Suprapubic skin (tissue), 4 donors: ENCODE data around the gene P4HB. TPM values are rescaled to one million over a fixed set of nuclear protein-coding genes. Genes with fewer than 3 reads are reported as not detected.

ENCODE experiments used
- DNase-seq, 2 donors: peaks; one replicate each; pipeline ENCODE4 v3.0.0-alpha.2; 2019; ENCODE audit warnings: low spot score in 2 of 2
- H3K27ac ChIP-seq: fragments of 200-600 bp; sonication (generic); one replicate; pipeline ENCODE4 v1.5.1; 2019
- H3K27me3 ChIP-seq: fragments of 200-600 bp; sonication (generic); one replicate; pipeline ENCODE4 v1.5.1; 2019
- H3K36me3 ChIP-seq: fragments of 200-600 bp; sonication (generic); one replicate; pipeline ENCODE4 v1.5.1; 2019
- H3K4me1 ChIP-seq: fragments of 200-600 bp; sonication (generic); one replicate; pipeline ENCODE4 v1.5.1; 2019
- H3K4me3 ChIP-seq: fragments of 200-600 bp; sonication (generic); one replicate; pipeline ENCODE4 v1.5.1; 2019; ENCODE audit warnings: mild to moderate bottlenecking
- H3K9me3 ChIP-seq: fragments of 200-600 bp; sonication (generic); one replicate; pipeline ENCODE4 v1.5.1; 2019
- EP300 ChIP-seq: sonication (generic); formaldehyde crosslinking; IDR thresholded peaks from one replicate; pipeline ENCODE4 v1.6.1; 2017; ENCODE audit warnings: antibody characterized with exemption
- POLR2A ChIP-seq, 2 donors: fragments of 450-650 bp; IDR thresholded peaks; one replicate each; pipeline ENCODE4 v1.6.1; 2017; ENCODE audit warnings: antibody characterized with exemption in 2 of 2, mild to moderate bottlenecking in 2 of 2, moderate library complexity in 2 of 2
- POLR2AphosphoS5 ChIP-seq, 3 donors: sonication (generic); formaldehyde crosslinking; IDR thresholded peaks; one replicate each; pipeline ENCODE4 v1.6.1; 2017; ENCODE audit warnings: antibody characterized with exemption in 3 of 3
- WGBS: methylation state at CpG from one replicate; pipeline ENCODE4 v1.1.5; 2018; 5-methylcytosine and 5-hydroxymethylcytosine counted together
- total RNA-seq, 4 donors: library from RNA; depleted of rRNA; stranded (reverse); fragments of >200 nt; gene quantifications; one replicate each; pipeline ENCODE4 v1.1.0, GENCODE V29; 2016
- TF ChIP-seq, protein P1 (sequence below), 2 donors: fragments of 200-600 bp in 1 of 2; fragments of 450-650 bp in 1 of 2; sonication (generic) in 1 of 2; IDR thresholded peaks; one replicate each; pipeline ENCODE4 v1.5.1; 2016 to 2019; ENCODE audit warnings: antibody characterized with exemption in 2 of 2, mild to moderate bottlenecking in 1 of 2, moderate library complexity in 1 of 2

The P4HB gene
- total RNA-seq, 4 donors from 2014 or later, result 521 to 1,041 (median 898) TPM

DNA sequence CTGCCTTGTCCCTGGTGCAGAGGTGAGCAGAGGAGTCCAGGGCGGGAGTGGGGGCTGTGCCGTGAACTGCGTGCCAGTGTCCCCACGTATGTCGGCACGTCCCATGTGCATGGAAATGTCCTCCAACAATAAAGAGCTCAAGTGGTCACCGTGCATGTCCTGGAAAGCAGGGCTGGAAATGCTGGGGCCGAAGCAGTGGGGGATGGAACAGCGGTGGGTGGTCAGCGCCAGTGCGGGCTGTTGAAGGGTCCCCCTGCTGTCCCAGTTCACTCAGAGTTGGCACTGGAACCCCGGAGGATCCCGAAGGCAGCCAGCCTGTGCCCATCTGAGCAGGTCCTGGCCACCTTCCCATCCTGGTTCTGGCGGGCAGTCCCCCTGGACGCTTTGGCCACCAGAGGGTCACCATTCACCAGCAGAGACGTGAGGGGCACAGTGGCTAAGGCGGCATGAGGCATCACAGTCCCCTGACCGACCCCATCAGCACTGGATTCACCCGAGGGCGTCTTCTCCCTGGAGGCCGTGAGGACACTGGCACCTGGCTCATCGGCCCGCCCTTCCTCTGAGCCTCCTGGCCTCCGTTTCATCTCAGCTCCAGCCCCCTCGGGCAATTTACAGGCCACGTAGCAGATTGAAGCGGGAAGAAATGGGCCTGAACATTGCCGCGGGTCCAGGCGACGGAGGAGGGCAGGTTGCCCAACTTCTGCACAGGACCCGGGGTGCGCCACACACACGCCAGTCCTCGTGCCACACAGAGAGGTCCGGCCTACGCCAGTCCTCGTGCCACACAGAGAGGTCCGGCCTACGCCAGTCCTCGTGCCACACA lies 46.3 kb downstream of the P4HB start:
- DNase-seq, result no peak
- H3K4me1 ChIP-seq, result peaks cover 7% of the 10 kb centered on the region
- 90% methylated on average over 8 of the region's 41 CpGs for WGBS
- peaks cover 43% of the 10 kb centered on the region for H3K27me3 ChIP-seq
- no peak overlapping the region for H3K4me3 ChIP-seq
- no peaks in the 10 kb centered on the region for H3K9me3 ChIP-seq
- no peak for TF ChIP-seq EP300
- TF ChIP-seq POLR2A (IDR thresholded peaks at IDR 0.05), result no peak
- TF ChIP-seq, protein P1, sequence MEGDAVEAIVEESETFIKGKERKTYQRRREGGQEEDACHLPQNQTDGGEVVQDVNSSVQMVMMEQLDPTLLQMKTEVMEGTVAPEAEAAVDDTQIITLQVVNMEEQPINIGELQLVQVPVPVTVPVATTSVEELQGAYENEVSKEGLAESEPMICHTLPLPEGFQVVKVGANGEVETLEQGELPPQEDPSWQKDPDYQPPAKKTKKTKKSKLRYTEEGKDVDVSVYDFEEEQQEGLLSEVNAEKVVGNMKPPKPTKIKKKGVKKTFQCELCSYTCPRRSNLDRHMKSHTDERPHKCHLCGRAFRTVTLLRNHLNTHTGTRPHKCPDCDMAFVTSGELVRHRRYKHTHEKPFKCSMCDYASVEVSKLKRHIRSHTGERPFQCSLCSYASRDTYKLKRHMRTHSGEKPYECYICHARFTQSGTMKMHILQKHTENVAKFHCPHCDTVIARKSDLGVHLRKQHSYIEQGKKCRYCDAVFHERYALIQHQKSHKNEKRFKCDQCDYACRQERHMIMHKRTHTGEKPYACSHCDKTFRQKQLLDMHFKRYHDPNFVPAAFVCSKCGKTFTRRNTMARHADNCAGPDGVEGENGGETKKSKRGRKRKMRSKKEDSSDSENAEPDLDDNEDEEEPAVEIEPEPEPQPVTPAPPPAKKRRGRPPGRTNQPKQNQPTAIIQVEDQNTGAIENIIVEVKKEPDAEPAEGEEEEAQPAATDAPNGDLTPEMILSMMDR (IDR thresholded peaks at IDR 0.05), result no peak
- no peak for TF ChIP-seq POLR2AphosphoS5 (IDR thresholded peaks at IDR 0.05)
- H3K36me3 ChIP-seq, result no peaks in the 10 kb centered on the region
- no peak overlapping the region for H3K27ac ChIP-seq

DNA sequence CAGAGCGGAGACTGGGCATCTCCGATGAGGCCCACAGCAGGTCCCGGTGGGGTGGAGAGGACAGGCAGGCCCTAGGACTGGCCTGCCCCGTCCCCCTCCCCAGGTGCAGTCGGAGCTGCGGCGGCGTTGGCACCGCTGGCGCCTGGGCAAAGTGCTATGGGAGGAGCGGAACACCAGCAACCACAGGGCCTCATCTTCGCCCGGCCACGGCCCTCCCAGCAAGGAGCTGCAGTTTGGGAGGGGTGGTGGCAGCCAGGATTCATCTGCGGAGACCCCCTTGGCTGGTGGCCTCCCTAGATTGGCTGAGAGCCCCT lies 47.0 kb downstream of the P4HB start:
- Histone ChIP-seq H3K36me3 (no peaks in the 10 kb centered on the region), H3K27me3 (peaks cover 50% of the 10 kb centered on the region), H3K27ac (no peak overlapping the region), H3K4me1 (peaks cover 7% of the 10 kb centered on the region), H3K9me3 (no peaks in the 10 kb centered on the region), H3K4me3 (no peak overlapping the region)
- no CpG with 5 or more reads among the region's 15 CpGs for WGBS
- DNase-seq, result no peak
- TF ChIP-seq, protein P1 (IDR thresholded peaks at IDR 0.05), result no peak
- TF ChIP-seq POLR2A (IDR thresholded peaks at IDR 0.05) (no peak), POLR2AphosphoS5 (IDR thresholded peaks at IDR 0.05) (no peak), EP300 (no peak)

GRCh38 chr17:81812571-81813370 lies 47.6 kb downstream of the P4HB start:
- no peaks in the 10 kb centered on the region for H3K36me3 ChIP-seq
- WGBS, result 89% methylated on average over 19 of the region's 45 CpGs

GRCh38 chr17:81811705-81812570 lies 48.4 kb downstream of the P4HB start:
- no peak for DNase-seq
- no peaks in the 10 kb centered on the region for H3K9me3 ChIP-seq
- peaks cover 7% of the 10 kb centered on the region for H3K4me1 ChIP-seq
- TF ChIP-seq EP300 (no peak), POLR2AphosphoS5 (IDR thresholded peaks at IDR 0.05) (no peak), POLR2A (IDR thresholded peaks at IDR 0.05) (no peak)
- TF ChIP-seq, protein P1 (IDR thresholded peaks at IDR 0.05), result no peak
- H3K36me3 ChIP-seq, result no peaks in the 10 kb centered on the region
- H3K27me3 ChIP-seq, result peaks cover 64% of the 10 kb centered on the region
- H3K27ac ChIP-seq, result no peak overlapping the region
- WGBS, result 76% methylated on average over 16 of the region's 24 CpGs
- H3K4me3 ChIP-seq, result no peak overlapping the region

More at GRCh38 chr17:81812571-81813370, 47.6 kb downstream of the P4HB start:
- Histone ChIP-seq H3K27me3 (peaks cover 55% of the 10 kb centered on the region), H3K27ac (no peak overlapping the region), H3K9me3 (no peaks in the 10 kb centered on the region), H3K4me1 (peaks cover 7% of the 10 kb centered on the region), H3K4me3 (no peak overlapping the region)
- no peak for DNase-seq
- no peak for TF ChIP-seq POLR2AphosphoS5 (IDR thresholded peaks at IDR 0.05)
- TF ChIP-seq, protein P1 (IDR thresholded peaks at IDR 0.05), result no peak
- TF ChIP-seq POLR2A (IDR thresholded peaks at IDR 0.05), result no peak
